IMR-90 (cell line): ENCODE results near the gene CYGB. TPM values are rescaled to one million over a fixed set of nuclear protein-coding genes. Genes with fewer than 3 reads are reported as not detected.

Experiments
- ATAC-seq: fragments of 200-7000 bp; cut with Tn5 transposase; 2 replicates; pipeline ENCODE4 v1.9.1; 2020; ENCODE audit warnings: low read depth, mild to moderate bottlenecking, moderate library complexity
- BruUV-seq: library from RNA; stranded (reverse); fragments of 400-500 nt; replicated peaks from 2 replicates; lab custom pipeline; 2021; lab: Mats Ljungman, UMichigan
- CTCF ChIA-PET: fragments of 300-600 bp; formaldehyde crosslinking; extraction: SDS; loops from one replicate; lab custom pipeline; 2021; ENCODE audit warnings: antibody characterized with exemption; lab: Yijun Ruan, JAX
- POLR2A ChIA-PET: fragments of 300-600 bp; sonication (Branson Sonifier 250); formaldehyde crosslinking; loops from one replicate; lab custom pipeline; 2022; ENCODE audit warnings: antibody characterized with exemption; ENCODE audit not compliant: unreplicated experiment; lab: Charles Lee
- DNase-seq: peaks from one replicate; pipeline ENCODE4 v3.0.0; 2013
- H2AFZ ChIP-seq: replicated peaks from 2 replicates; pipeline ENCODE3; 2013; ENCODE audit warnings: low read length, mild to moderate bottlenecking; ENCODE audit not compliant: poor library complexity
- H2AK5ac ChIP-seq: 2 replicates; pipeline ENCODE4 v1.6.1; 2013; ENCODE audit warnings: low read depth, low read length, inconsistent platforms
- H2AK9ac ChIP-seq: replicated peaks from 2 replicates; pipeline ENCODE3; 2013; ENCODE audit warnings: mild to moderate bottlenecking, low read depth, low read length, moderate library complexity; ENCODE audit not compliant: poor library complexity
- H2BK120ac ChIP-seq: 2 replicates; pipeline ENCODE4 v1.6.1; 2013; ENCODE audit warnings: low read depth, low read length, inconsistent platforms
- H2BK15ac ChIP-seq: 3 replicates; pipeline ENCODE4 v1.6.1; 2013; ENCODE audit warnings: low read depth, low read length, inconsistent platforms
- H2BK20ac ChIP-seq: 2 replicates; pipeline ENCODE4 v1.6.1; 2013; ENCODE audit warnings: low read depth, mild to moderate bottlenecking, inconsistent platforms, low read length, moderate library complexity
- H2BK5ac ChIP-seq: 2 replicates; pipeline ENCODE4 v1.6.1; 2013; ENCODE audit warnings: mild to moderate bottlenecking, low read depth, low read length, inconsistent platforms; ENCODE audit not compliant: poor library complexity, severe bottlenecking
- H3K14ac ChIP-seq: replicated peaks from 2 replicates; pipeline ENCODE4 v1.6.1; 2013; ENCODE audit warnings: low read depth, low read length, inconsistent platforms
- H3K18ac ChIP-seq: 2 replicates; pipeline ENCODE4 v1.6.1; 2013; ENCODE audit warnings: low read depth, low read length, control low read depth
- H3K23ac ChIP-seq: 2 replicates; pipeline ENCODE4 v1.6.1; 2013; ENCODE audit warnings: low read depth, low read length, inconsistent platforms
- H3K27ac ChIP-seq: 2 replicates; pipeline ENCODE4 v1.5.1; 2013; ENCODE audit warnings: mild to moderate bottlenecking, control low read depth, low read length; ENCODE audit not compliant: insufficient read depth
- H3K27me3 ChIP-seq: 2 replicates; pipeline ENCODE4 v1.6.1; 2013; ENCODE audit warnings: low read length; ENCODE audit not compliant: control insufficient read depth, insufficient read depth
- H3K36me3 ChIP-seq: 2 replicates; pipeline ENCODE4 v1.6.1; 2013; ENCODE audit warnings: low read length, mixed read lengths; ENCODE audit not compliant: control insufficient read depth, insufficient read depth
- H3K4ac ChIP-seq: 2 replicates; pipeline ENCODE4 v1.6.1; 2013; ENCODE audit warnings: low read depth, low read length, inconsistent platforms
- H3K4me1 ChIP-seq: 2 replicates; pipeline ENCODE4 v1.6.1; 2013; ENCODE audit warnings: low read length, mixed read lengths; ENCODE audit not compliant: control insufficient read depth, insufficient read depth
- H3K4me2 ChIP-seq: 2 replicates; pipeline ENCODE4 v1.6.1; 2013; ENCODE audit warnings: low read depth, mild to moderate bottlenecking, control low read depth, low read length, moderate library complexity
- H3K4me3 ChIP-seq: 2 replicates; pipeline ENCODE4 v1.5.1; 2013; ENCODE audit warnings: low read depth, mild to moderate bottlenecking, control low read depth, low read length, moderate library complexity; ENCODE audit not compliant: insufficient read depth
- H3K56ac ChIP-seq: 2 replicates; pipeline ENCODE4 v1.6.1; 2013; ENCODE audit warnings: low read length, inconsistent platforms; ENCODE audit not compliant: insufficient read depth; ENCODE audit errors: extremely low read depth
- H3K79me1 ChIP-seq, 2 experiments: 2 replicates each; pipeline ENCODE4 v1.6.1; 2013; ENCODE audit warnings: low read length in 2 of 2, inconsistent platforms in 1 of 2, low read depth in 1 of 2
- H3K9ac ChIP-seq: 2 replicates; pipeline ENCODE4 v1.6.1; 2013; ENCODE audit warnings: low read depth, low read length, control low read depth
- H3K9me1 ChIP-seq: 2 replicates; pipeline ENCODE4 v1.6.1; 2013; ENCODE audit warnings: low read length, inconsistent platforms; ENCODE audit not compliant: insufficient read depth
- H3K9me3 ChIP-seq: 2 replicates; pipeline ENCODE4 v1.6.1; 2013; ENCODE audit warnings: low read length; ENCODE audit not compliant: control insufficient read depth, insufficient read depth
- H4K20me1 ChIP-seq: 2 replicates; pipeline ENCODE4 v1.6.1; 2013; ENCODE audit warnings: low read length, inconsistent platforms; ENCODE audit not compliant: insufficient read depth
- H4K5ac ChIP-seq: 2 replicates; pipeline ENCODE4 v1.6.1; 2013; ENCODE audit warnings: mild to moderate bottlenecking, low read depth, low read length, control low read depth
- H4K8ac ChIP-seq, 2 experiments: 2 replicates each; pipeline ENCODE4 v1.6.1; 2013; ENCODE audit warnings: low read depth in 2 of 2, low read length in 2 of 2, control low read depth in 1 of 2, inconsistent platforms in 1 of 2
- H4K91ac ChIP-seq: 2 replicates; pipeline ENCODE4 v1.6.1; 2013; ENCODE audit warnings: low read depth, low read length, inconsistent platforms; ENCODE audit not compliant: insufficient read depth
- BHLHE40 ChIP-seq: fragments of 150-350 bp; IDR thresholded peaks from 2 replicates; pipeline ENCODE4 v1.6.1; 2016; ENCODE audit warnings: mild to moderate bottlenecking, low read depth, low read length
- CEBPB ChIP-seq: IDR thresholded peaks from 2 replicates; pipeline ENCODE4 v1.6.1; 2012; ENCODE audit warnings: low read depth, low read length, improper control_type of control experiment
- CHD1 ChIP-seq: IDR thresholded peaks from 2 replicates; pipeline ENCODE4 v1.6.1; 2012; ENCODE audit warnings: low read depth, low read length, improper control_type of control experiment
- CTCF ChIP-seq: conservative IDR thresholded peaks from 2 replicates; pipeline ENCODE4 v1.5.1; 2012; ENCODE audit warnings: mild to moderate bottlenecking, low read depth, low read length, improper control_type of control experiment
- ELK1 ChIP-seq: fragments of 150-350 bp; IDR thresholded peaks from 2 replicates; pipeline ENCODE4 v1.6.1; 2016; ENCODE audit warnings: low read depth, mild to moderate bottlenecking, low read length, moderate library complexity, borderline replicate concordance
- FOS ChIP-seq: fragments of 150-350 bp; IDR thresholded peaks from 2 replicates; pipeline ENCODE4 v1.6.1; 2016; ENCODE audit warnings: low read depth, low read length
- MAFK ChIP-seq: IDR thresholded peaks from 2 replicates; pipeline ENCODE4 v1.6.1; 2012; ENCODE audit warnings: low read depth, low read length, improper control_type of control experiment
- MAZ ChIP-seq: IDR thresholded peaks from 2 replicates; pipeline ENCODE4 v1.6.1; 2012; ENCODE audit warnings: low read depth, mild to moderate bottlenecking, low read length, improper control_type of control experiment, moderate library complexity, borderline replicate concordance
- NFE2L2 ChIP-seq: fragments of 150-350 bp; IDR thresholded peaks from 2 replicates; pipeline ENCODE4 v1.6.1; 2016; ENCODE audit warnings: low read depth, mild to moderate bottlenecking, low read length
- POLR2A ChIP-seq: IDR thresholded peaks from 2 replicates; pipeline ENCODE4 v1.6.1; 2012; ENCODE audit warnings: mild to moderate bottlenecking, low read depth, low read length
- RAD21 ChIP-seq: IDR thresholded peaks from 2 replicates; pipeline ENCODE4 v1.6.1; 2012; ENCODE audit warnings: low read length, improper control_type of control experiment
- RCOR1 ChIP-seq: IDR thresholded peaks from 2 replicates; pipeline ENCODE4 v1.6.1; 2012; ENCODE audit warnings: mild to moderate bottlenecking, low read length, improper control_type of control experiment; ENCODE audit not compliant: insufficient replicate concordance
- RFX5 ChIP-seq: IDR thresholded peaks from 2 replicates; pipeline ENCODE4 v1.8.0; 2012; ENCODE audit warnings: low read depth, mild to moderate bottlenecking, low read length, moderate library complexity
- SMC3 ChIP-seq: fragments of 150-350 bp; IDR thresholded peaks from 2 replicates; pipeline ENCODE4 v1.6.1; 2016; ENCODE audit warnings: low read depth, mild to moderate bottlenecking, antibody characterized with exemption, low read length, moderate library complexity
- USF2 ChIP-seq: fragments of 150-350 bp; IDR thresholded peaks from 2 replicates; pipeline ENCODE4 v1.6.1; 2017; ENCODE audit warnings: mild to moderate bottlenecking, antibody characterized with exemption, low read length, low read depth
- WGBS, 2 experiments: methylation state at CpG; one replicate each; pipeline versions ENCODE4 v1.1.5 to v1.1.7; 2013; ENCODE audit warnings: missing lambda C conversion rate in 2 of 2; ENCODE audit not compliant: insufficient read length in 1 of 2; ENCODE audit errors: extremely low coverage in 2 of 2; 5-methylcytosine and 5-hydroxymethylcytosine counted together
- dilution Hi-C: fragments of 300-500 bp; cut with HindIII; formaldehyde crosslinking; loops from one replicate; pipeline ENCODE4 v1.14.3; 2018; ENCODE audit warnings: low sequenced_read_pairs; ENCODE audit not compliant: unreplicated experiment
- in situ Hi-C: fragments of 300-500 bp; cut with MboI; formaldehyde crosslinking; loops from 3 replicates; pipeline ENCODE4 v1.14.3; 2019; ENCODE audit warnings: low sequenced_read_pairs, inconsistent platforms, mixed read lengths
- intact Hi-C: fragments of 100-400 bp; cut with micrococcal nuclease; formaldehyde crosslinking; loops from 2 replicates; pipeline ENCODE4 v1.10.0; 2022
- polyA plus RNA-seq, 3 experiments: library from polyadenylated mRNA; depleted of rRNA; stranded (reverse); fragments of >200 nt; gene quantifications; 2 replicates each; pipeline ENCODE4 v1.2.3, GENCODE V29; 2012; ENCODE audit warnings: low replicate concordance in 1 of 3
- total RNA-seq: library from RNA; depleted of rRNA; stranded (reverse); fragments of >200 nt; gene quantifications from 2 replicates; pipeline ENCODE4 v1.2.3, GENCODE V29; 2012

CYGB gene
- total and polyA plus RNA-seq, 2 of the 4 experiments (the other 2 are of a cell fraction), result 1.3 to 2.9 TPM

- H3K9me1 ChIP-seq, result peaks cover 25% of the 10 kb centered on the region
- H2AK5ac ChIP-seq, result peak overlapping the region; percentile 92
- WGBS, 2 experiments, result 92% methylated on average over 7 of the region's 18 CpGs; no CpG with 5 or more reads in 1 of the 2 experiments
- intact Hi-C loops, result loop anchor here (10.0 kb wide), 1 partner anchor 533 kb away; no protein-coding TSS in a partner anchor
- H2BK5ac ChIP-seq, result peak overlapping the region; percentile 10
- ATAC-seq, result no peak
- CTCF ChIA-PET, result no interaction called here
- no peak overlapping the region for H4K5ac ChIP-seq
- H3K79me1 ChIP-seq, result peaks cover 0 to 23% of the 10 kb centered on the region in 2 experiments; a peak in 1 of 4 replicates
- H3K14ac ChIP-seq, result no peak overlapping the region; the same call in 1 of the 2 replicates
- no peak overlapping the region for H3K9ac ChIP-seq
- H2AK9ac ChIP-seq, result peak overlapping the region; percentile 24
- no peak for DNase-seq
- no peak overlapping the region for H3K4me3 ChIP-seq
- no peak overlapping the region for H2BK20ac ChIP-seq
- dilution Hi-C loops, result no loop called here
- H4K91ac ChIP-seq, result no peak overlapping the region; the same call in 1 of the 2 replicates
- no peak overlapping the region for H3K56ac ChIP-seq
- peak overlapping the region; percentile 89; the same call in 1 of the 2 replicates for H3K27ac ChIP-seq
- no peaks in the 10 kb centered on the region for H3K9me3 ChIP-seq
- peaks cover 40% of the 10 kb centered on the region for H3K4me1 ChIP-seq
- in situ Hi-C loops, result no loop called here
- H4K20me1 ChIP-seq, result 0 out of 2 replicates have a peak, but pooled peaks cover 2% of the 10 kb centered on the region
- peak overlapping the region in 1 of 2 experiments; percentile 10; a peak in 1 of 4 replicates for H4K8ac ChIP-seq
- POLR2A ChIA-PET, result no interaction called here
- H3K23ac ChIP-seq, result no peak overlapping the region
- H3K36me3 ChIP-seq, result peaks cover 7% of the 10 kb centered on the region; the same call in 1 of the 2 replicates
- H3K27me3 ChIP-seq, result no peaks in the 10 kb centered on the region
- H3K4me2 ChIP-seq, result no peak overlapping the region
- peak overlapping the region; percentile 49; the same call in 1 of the 3 replicates for H2BK15ac ChIP-seq
- H2BK120ac ChIP-seq, result peak overlapping the region; percentile 97; the same call in 1 of the 2 replicates
- peak overlapping the region; percentile 99 for H3K4ac ChIP-seq
- H2AFZ ChIP-seq, result no peak overlapping the region
- no TSS peak for BruUV-seq
- no peak overlapping the region for H3K18ac ChIP-seq
- TF ChIP-seq FOS, result no peak
- no peak for TF ChIP-seq CEBPB
- no peak for TF ChIP-seq MAZ
- TF ChIP-seq MAFK, result no peak
- no peak for TF ChIP-seq SMC3
- TF ChIP-seq NFE2L2, result no peak
- TF ChIP-seq POLR2A, result no peak
- no peak for TF ChIP-seq CHD1
- TF ChIP-seq USF2, result no peak
- TF ChIP-seq CTCF, result no peak
- TF ChIP-seq ELK1, result no peak
- no peak for TF ChIP-seq RFX5
- no peak for TF ChIP-seq BHLHE40
- no peak for TF ChIP-seq RAD21
- no peak for TF ChIP-seq RCOR1
Measured at GRCh38 chr17:76531486-76532038, 5.9 kb downstream of the CYGB start.
